ENCODE data around the gene SCG3.

The SCG3 gene

GRCh38 chr15:51750186-51750585, 68.9 kb downstream of the SCG3 start:
- peaks cover 41% of the 10 kb centered on the region for H3K4me1 ChIP-seq (ENCODE audit: insufficient read depth, low read length)
- DNase-seq (no peak), ATAC-seq (ENCODE audit: insufficient read depth, low read depth) (no peak)
- H3K27me3 ChIP-seq (ENCODE audit: insufficient read depth, low read length, poor library complexity) = peaks cover 16% of the 10 kb centered on the region
- no peak overlapping the region for H2AFZ ChIP-seq (ENCODE audit: low read depth, low read length)
- no peak for TF ChIP-seq EZH2 (IDR thresholded peaks at IDR 0.05; ENCODE audit: borderline replicate concordance, low read depth, low read length, severe bottlenecking)
- TF ChIP-seq, protein P1, sequence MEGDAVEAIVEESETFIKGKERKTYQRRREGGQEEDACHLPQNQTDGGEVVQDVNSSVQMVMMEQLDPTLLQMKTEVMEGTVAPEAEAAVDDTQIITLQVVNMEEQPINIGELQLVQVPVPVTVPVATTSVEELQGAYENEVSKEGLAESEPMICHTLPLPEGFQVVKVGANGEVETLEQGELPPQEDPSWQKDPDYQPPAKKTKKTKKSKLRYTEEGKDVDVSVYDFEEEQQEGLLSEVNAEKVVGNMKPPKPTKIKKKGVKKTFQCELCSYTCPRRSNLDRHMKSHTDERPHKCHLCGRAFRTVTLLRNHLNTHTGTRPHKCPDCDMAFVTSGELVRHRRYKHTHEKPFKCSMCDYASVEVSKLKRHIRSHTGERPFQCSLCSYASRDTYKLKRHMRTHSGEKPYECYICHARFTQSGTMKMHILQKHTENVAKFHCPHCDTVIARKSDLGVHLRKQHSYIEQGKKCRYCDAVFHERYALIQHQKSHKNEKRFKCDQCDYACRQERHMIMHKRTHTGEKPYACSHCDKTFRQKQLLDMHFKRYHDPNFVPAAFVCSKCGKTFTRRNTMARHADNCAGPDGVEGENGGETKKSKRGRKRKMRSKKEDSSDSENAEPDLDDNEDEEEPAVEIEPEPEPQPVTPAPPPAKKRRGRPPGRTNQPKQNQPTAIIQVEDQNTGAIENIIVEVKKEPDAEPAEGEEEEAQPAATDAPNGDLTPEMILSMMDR (IDR thresholded peaks at IDR 0.05; ENCODE audit: borderline replicate concordance, extremely low read depth, low read length, poor library complexity, severe bottlenecking) = no peak
- no peaks in the 10 kb centered on the region for H3K9me3 ChIP-seq (ENCODE audit: insufficient read depth, low read length, severe bottlenecking)
- H3K9ac ChIP-seq (ENCODE audit: low read depth, low read length) = no peak overlapping the region
- no peak overlapping the region for H3K4me2 ChIP-seq (ENCODE audit: insufficient read depth, low read length)
- H3K79me2 ChIP-seq (ENCODE audit: insufficient read depth, low read length) = peaks cover 4% of the 10 kb centered on the region; the same call in 1 of the 2 replicates
- no peak overlapping the region for H3K27ac ChIP-seq (ENCODE audit: low read length)
- H3K36me3 ChIP-seq (ENCODE audit: insufficient read depth, low read length) = no peaks in the 10 kb centered on the region
- no peak overlapping the region for H3K4me3 ChIP-seq (ENCODE audit: low read depth in 1 of 2, low read length in 2 of 2)
- no peaks in the 10 kb centered on the region for H4K20me1 ChIP-seq (ENCODE audit: insufficient read depth, low read length)

- Histone ChIP-seq H4K20me1 (ENCODE audit: insufficient read depth, low read length) (no peaks in the 10 kb centered on the region), H3K27ac (ENCODE audit: low read length) (no peak within 1 kb of the TSS), H3K4me1 (ENCODE audit: insufficient read depth, low read length) (peaks cover 49% of the 10 kb centered on the region), H2AFZ (ENCODE audit: low read depth, low read length) (peak within 1 kb of the TSS; percentile 82), H3K4me3 (ENCODE audit: low read depth in 1 of 2, low read length in 2 of 2) (peak within 1 kb of the TSS; percentile 28 to 86; a peak in 3 of 4 replicates), H3K9me3 (ENCODE audit: insufficient read depth, low read length, severe bottlenecking) (no peaks in the 10 kb centered on the region), H3K79me2 (ENCODE audit: insufficient read depth, low read length) (peaks cover 4% of the 10 kb centered on the region; the same call in 1 of the 2 replicates), H3K36me3 (ENCODE audit: insufficient read depth, low read length) (no peaks in the 10 kb centered on the region), H3K27me3 (ENCODE audit: insufficient read depth, low read length, poor library complexity) (peaks cover 16% of the 10 kb centered on the region), H3K4me2 (ENCODE audit: insufficient read depth, low read length) (peak within 1 kb of the TSS; percentile 94), H3K9ac (ENCODE audit: low read depth, low read length) (peak within 1 kb of the TSS; percentile 64)
- peak; percentile 84 for ATAC-seq (ENCODE audit: insufficient read depth, low read depth)
- TF ChIP-seq, protein P1 (IDR thresholded peaks at IDR 0.05; ENCODE audit: borderline replicate concordance, extremely low read depth, low read length, poor library complexity, severe bottlenecking) = no peak
- peak; percentile 77 for TF ChIP-seq EZH2 (IDR thresholded peaks at IDR 0.05; ENCODE audit: borderline replicate concordance, low read depth, low read length, severe bottlenecking)
- DNase-seq = peak; percentile 58
These were observed 69.7 kb downstream of the SCG3 start, which contains the start of gene TMOD2 for GRCh38 chr15:51750792-51751696. Gene TMOD2 (plus strand): TSS chr15:51751597. CDS start chr15:51766442, 14,845 bp downstream.

GRCh38 chr15:51751697-51752683, 70.7 kb downstream of the SCG3 start:
- Histone ChIP-seq H3K4me2 (ENCODE audit: insufficient read depth, low read length) (peak overlapping the region; percentile 94), H2AFZ (ENCODE audit: low read depth, low read length) (peak overlapping the region; percentile 82), H3K4me1 (ENCODE audit: insufficient read depth, low read length) (peaks cover 57% of the 10 kb centered on the region), H3K79me2 (ENCODE audit: insufficient read depth, low read length) (peaks cover 10% of the 10 kb centered on the region), H3K9ac (ENCODE audit: low read depth, low read length) (peak overlapping the region; percentile 64), H3K27me3 (ENCODE audit: insufficient read depth, low read length, poor library complexity) (peaks cover 16% of the 10 kb centered on the region), H3K9me3 (ENCODE audit: insufficient read depth, low read length, severe bottlenecking) (no peaks in the 10 kb centered on the region), H3K27ac (ENCODE audit: low read length) (no peak overlapping the region), H4K20me1 (ENCODE audit: insufficient read depth, low read length) (no peaks in the 10 kb centered on the region), H3K36me3 (ENCODE audit: insufficient read depth, low read length) (no peaks in the 10 kb centered on the region), H3K4me3 (ENCODE audit: low read depth in 1 of 2, low read length in 2 of 2) (peak overlapping the region; percentile 28 to 86; a peak in 3 of 4 replicates)
- DNase-seq (peak; percentile 20), ATAC-seq (ENCODE audit: insufficient read depth, low read depth) (peak; percentile 52)
- TF ChIP-seq, protein P1 (IDR thresholded peaks at IDR 0.05; ENCODE audit: borderline replicate concordance, extremely low read depth, low read length, poor library complexity, severe bottlenecking) = no peak
- TF ChIP-seq EZH2 (IDR thresholded peaks at IDR 0.05; ENCODE audit: borderline replicate concordance, low read depth, low read length, severe bottlenecking) = no peak
